Measurements from ENCODE around the gene PMEPA1.

The PMEPA1 gene

GRCh38 chr20:57605878-57606277 is 103.9 kb downstream of the PMEPA1 start:
- TF ChIP-seq FOXP2 (optimal IDR thresholded peaks at IDR 0.05; ENCODE audit: borderline replicate concordance, extremely low read depth, extremely low read length, insufficient read depth) (no peak), SIN3A (IDR thresholded peaks at IDR 0.05; ENCODE audit: borderline replicate concordance, insufficient read depth, low read length) (no peak), POLR2AphosphoS5 (IDR thresholded peaks at IDR 0.05; ENCODE audit: low read depth, low read length) (no peak), TAF1 (IDR thresholded peaks at IDR 0.05; ENCODE audit: borderline replicate concordance, insufficient read depth, low read length) (no peak), REST (IDR thresholded peaks at IDR 0.05; ENCODE audit: insufficient read depth in 1 of 2, low read depth in 2 of 2, low read length in 2 of 2) (no peak)

GRCh38 chr20:57605045-57605444 is 104.8 kb downstream of the PMEPA1 start:
- no peak for TF ChIP-seq FOXP2 (optimal IDR thresholded peaks at IDR 0.05; ENCODE audit: borderline replicate concordance, extremely low read depth, extremely low read length, insufficient read depth)
- no peak for TF ChIP-seq TAF1 (IDR thresholded peaks at IDR 0.05; ENCODE audit: borderline replicate concordance, insufficient read depth, low read length)
- no peak for TF ChIP-seq SIN3A (IDR thresholded peaks at IDR 0.05; ENCODE audit: borderline replicate concordance, insufficient read depth, low read length)
- TF ChIP-seq POLR2AphosphoS5 (IDR thresholded peaks at IDR 0.05; ENCODE audit: low read depth, low read length): no peak
- no peak for TF ChIP-seq REST (IDR thresholded peaks at IDR 0.05; ENCODE audit: insufficient read depth in 1 of 2, low read depth in 2 of 2, low read length in 2 of 2)

- TF ChIP-seq POLR2AphosphoS5 (IDR thresholded peaks at IDR 0.05; ENCODE audit: low read depth, low read length) (no peak), SIN3A (IDR thresholded peaks at IDR 0.05; ENCODE audit: borderline replicate concordance, insufficient read depth, low read length) (no peak), REST (IDR thresholded peaks at IDR 0.05; ENCODE audit: insufficient read depth in 1 of 2, low read depth in 2 of 2, low read length in 2 of 2) (no peak), FOXP2 (optimal IDR thresholded peaks at IDR 0.05; ENCODE audit: borderline replicate concordance, extremely low read depth, extremely low read length, insufficient read depth) (no peak), TAF1 (IDR thresholded peaks at IDR 0.05; ENCODE audit: borderline replicate concordance, insufficient read depth, low read length) (no peak)
These were observed 106.7 kb downstream of the PMEPA1 start for GRCh38 chr20:57603120-57603519.

GRCh38 chr20:57601737-57602136 is 108.1 kb downstream of the PMEPA1 start:
- TF ChIP-seq FOXP2 (optimal IDR thresholded peaks at IDR 0.05; ENCODE audit: borderline replicate concordance, extremely low read depth, extremely low read length, insufficient read depth) (no peak), POLR2AphosphoS5 (IDR thresholded peaks at IDR 0.05; ENCODE audit: low read depth, low read length) (no peak), SIN3A (IDR thresholded peaks at IDR 0.05; ENCODE audit: borderline replicate concordance, insufficient read depth, low read length) (no peak), REST (IDR thresholded peaks at IDR 0.05; ENCODE audit: insufficient read depth in 1 of 2, low read depth in 2 of 2, low read length in 2 of 2) (no peak), TAF1 (IDR thresholded peaks at IDR 0.05; ENCODE audit: borderline replicate concordance, insufficient read depth, low read length) (no peak)

- TF ChIP-seq POLR2AphosphoS5 (IDR thresholded peaks at IDR 0.05; ENCODE audit: low read depth, low read length) (no peak), TAF1 (IDR thresholded peaks at IDR 0.05; ENCODE audit: borderline replicate concordance, insufficient read depth, low read length) (no peak), FOXP2 (optimal IDR thresholded peaks at IDR 0.05; ENCODE audit: borderline replicate concordance, extremely low read depth, extremely low read length, insufficient read depth) (no peak), SIN3A (IDR thresholded peaks at IDR 0.05; ENCODE audit: borderline replicate concordance, insufficient read depth, low read length) (no peak), REST (IDR thresholded peaks at IDR 0.05; ENCODE audit: insufficient read depth in 1 of 2, low read depth in 2 of 2, low read length in 2 of 2) (no peak)
These were observed 108.6 kb downstream of the PMEPA1 start for GRCh38 chr20:57601211-57601570.

All from PFSK-1 (cell line).